GM19099 (cell line): ENCODE data around the gene SMIM12.

Experiments used
- POLR2A ChIP-seq: IDR thresholded peaks from 3 replicates; pipeline ENCODE4 v1.6.1; 2011; ENCODE audit warnings: low read depth; ENCODE audit not compliant: insufficient read length; ENCODE audit errors: extremely low read depth

Gene SMIM12, protein sequence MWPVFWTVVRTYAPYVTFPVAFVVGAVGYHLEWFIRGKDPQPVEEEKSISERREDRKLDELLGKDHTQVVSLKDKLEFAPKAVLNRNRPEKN

DNA sequence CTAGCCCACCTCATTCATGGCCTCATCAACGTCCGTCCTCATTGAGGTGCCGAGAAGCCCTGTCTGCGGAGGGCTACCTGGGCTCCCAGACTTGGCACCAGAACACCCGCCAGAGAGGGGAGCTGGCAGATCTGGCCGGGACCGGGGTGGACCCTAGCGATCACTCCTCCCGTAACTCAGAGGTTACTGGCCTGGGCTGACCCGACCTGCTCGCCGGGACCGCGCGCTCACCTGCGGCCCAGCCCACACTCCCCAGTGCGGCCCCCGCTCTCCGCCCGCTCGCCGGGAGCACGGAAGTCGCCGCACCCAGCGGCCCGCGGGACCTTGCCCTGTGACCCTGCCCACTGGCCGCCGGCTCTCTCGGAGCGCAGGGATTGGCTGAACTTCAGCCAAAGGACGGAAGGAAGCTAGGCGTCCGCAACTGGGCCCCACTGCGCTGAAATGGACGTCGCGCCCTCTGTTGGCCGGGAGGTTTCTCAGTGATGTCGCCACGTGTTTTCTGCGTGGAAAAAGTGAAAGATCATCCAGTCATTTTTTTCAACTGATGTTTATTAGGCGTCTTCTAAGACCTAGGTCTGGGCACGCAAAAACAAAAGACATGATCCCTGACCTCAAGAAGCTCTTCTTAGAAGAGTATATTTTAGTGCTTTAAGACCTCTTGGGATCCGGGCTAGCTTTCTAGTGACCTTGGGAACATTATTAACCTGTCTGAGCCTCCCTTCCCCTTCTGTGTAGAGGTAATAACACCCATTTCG is at the start of gene SMIM12:
Gene SMIM12 (minus strand): TSS at position 304 of the 755 bp plus-strand sequence. CDS start 3,772 bp downstream, outside the sequence.
- TF ChIP-seq POLR2A: peak; percentile 98

DNA sequence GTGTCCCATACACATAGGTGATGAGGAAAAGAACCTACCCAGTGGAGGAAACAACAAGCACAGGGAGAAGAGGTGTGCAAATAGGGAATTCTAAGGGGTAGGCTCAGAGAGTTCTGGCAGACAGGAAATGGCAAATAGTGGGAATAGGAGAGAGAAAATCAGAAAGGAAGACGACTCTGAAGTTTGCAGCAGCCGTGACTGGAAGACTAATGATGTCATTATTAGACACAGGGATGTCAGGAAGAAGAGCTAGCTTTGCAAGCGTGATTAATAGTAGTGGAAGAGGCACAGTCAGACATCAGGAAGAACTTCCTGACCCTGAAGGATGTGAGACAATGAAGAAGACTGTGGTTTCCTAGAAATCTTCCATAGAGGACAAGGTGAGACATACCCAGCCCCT is 48.8 kb upstream of the SMIM12 start:
- no peak for TF ChIP-seq POLR2A

DNA sequence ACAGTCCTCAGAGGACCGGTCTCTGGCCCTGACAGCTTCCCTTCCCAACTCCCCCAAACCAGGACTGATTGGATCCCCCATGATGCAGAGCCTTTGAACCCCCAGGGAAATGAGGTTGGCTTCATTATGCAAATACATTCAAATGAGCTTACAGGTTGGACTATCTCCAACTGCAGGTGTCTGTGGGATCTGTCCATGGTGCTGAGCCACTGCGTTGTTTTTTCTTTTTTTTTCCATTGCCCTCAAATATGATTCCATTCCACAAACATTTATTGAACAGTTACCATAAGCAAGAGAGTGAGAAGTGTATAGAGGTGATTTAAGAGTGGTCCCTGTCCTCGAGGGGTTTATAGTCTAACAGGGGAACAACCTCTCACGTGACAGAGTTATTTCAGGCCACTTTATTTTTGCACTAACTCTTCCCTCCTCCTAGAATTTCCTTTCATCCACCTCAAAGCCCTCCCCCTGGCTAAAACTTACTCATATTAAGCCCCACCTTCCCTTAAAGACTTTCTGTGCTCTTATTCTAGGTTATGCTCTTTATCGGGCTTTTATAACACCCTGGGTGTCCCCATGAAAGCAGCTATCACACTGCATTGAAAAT is 48.0 kb upstream of the SMIM12 start:
- no peak for TF ChIP-seq POLR2A

DNA sequence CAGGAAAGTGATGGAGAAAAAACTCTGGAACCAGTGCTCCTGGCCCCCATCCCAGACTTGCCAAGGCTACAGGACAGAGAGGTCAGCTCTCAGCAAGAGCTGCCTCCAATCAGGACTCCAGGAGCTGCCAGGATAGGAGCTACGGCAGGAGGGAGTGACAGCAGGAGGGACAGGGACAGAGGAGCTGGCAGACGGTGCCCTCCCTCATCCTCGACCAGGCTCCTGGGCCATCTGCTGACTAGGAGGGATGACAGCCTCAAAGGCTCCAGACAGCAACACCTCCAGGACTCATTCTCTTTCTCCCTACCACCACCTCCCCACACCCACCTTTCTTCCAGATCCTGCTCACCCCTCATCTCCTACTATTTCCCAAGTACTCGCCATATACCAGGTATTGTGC is 47.2 kb upstream of the SMIM12 start:
- TF ChIP-seq POLR2A: no peak

DNA sequence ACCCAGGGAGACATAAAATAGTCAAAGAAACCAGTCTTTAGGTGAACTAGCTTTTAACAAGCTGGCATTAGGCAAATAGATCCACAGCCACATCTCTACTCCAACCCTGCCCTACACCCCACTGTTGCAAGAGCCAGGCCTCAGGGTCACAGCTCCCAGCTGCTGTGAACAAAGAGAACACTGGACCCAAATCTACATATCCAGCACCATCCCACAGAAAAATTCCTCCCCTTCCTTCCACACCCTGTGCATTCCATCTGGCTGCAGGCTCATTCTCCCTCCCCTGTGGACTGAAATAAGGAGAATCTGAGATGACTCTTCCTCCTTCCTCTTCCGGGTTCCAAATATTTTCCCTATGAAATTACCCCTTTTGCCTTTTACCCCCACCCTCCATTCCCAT is 46.7 kb upstream of the SMIM12 start:
- TF ChIP-seq POLR2A: no peak

DNA sequence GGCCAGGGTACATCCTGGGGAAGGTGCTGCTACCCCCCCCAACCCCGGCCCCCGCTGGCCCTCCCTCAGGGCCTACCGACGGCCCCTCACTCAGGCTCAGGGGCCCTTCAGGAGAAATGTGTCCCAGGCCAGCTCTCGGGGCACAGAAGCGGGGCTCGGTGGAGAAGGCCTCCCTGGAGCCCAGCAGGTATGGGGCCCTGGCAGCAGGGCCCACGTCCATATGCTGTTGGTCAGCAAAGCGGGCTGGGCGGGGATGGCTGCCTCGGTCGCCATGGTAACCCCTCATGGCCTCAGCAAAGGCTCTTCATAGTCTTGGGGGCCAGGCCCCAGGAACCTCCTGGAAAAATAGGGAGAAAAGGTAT is 45.5 kb upstream of the SMIM12 start:
- no peak for TF ChIP-seq POLR2A

DNA sequence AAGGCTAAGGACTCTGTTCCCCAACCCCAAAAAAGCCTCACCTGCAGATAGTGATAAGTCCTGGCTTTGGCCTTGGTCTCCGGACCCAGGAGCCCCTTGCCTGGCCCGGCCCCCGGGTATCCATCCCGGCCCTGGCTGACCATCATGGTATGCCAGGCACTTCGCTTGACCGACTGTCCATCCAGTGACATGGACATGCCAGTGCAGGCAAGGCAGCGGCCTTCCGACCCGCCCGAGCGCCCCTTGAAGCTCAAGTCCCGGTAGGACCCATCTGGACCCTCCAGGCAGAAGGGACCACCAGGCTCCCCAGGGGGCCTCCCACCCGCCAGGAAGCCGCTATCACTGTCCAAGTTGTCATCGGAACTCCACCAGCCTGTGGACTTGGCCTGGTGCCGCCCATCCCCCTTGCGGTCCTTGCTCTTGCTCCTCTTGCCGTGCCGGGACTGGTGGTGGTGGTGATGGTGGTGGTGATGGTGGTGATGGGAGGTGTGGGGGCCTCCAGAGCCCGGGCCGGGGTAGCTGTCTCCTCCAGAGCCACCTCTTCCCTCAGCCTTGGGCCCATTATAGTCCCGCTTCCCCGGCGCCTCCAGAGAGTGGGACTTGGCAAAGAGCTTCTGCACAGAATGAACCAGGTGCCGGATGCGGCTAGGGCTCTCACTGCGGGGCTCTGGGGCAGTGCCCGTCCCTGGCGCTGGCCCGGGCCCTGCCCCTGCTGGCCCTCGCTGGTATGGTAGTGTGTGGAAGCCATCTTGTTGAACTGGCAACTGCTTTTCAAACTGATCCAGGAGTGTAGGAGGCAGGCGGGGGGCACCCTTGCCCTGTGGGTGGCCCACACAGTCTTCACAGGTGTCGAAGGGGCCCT is 44.9 kb upstream of the SMIM12 start:
- TF ChIP-seq POLR2A: no peak

DNA sequence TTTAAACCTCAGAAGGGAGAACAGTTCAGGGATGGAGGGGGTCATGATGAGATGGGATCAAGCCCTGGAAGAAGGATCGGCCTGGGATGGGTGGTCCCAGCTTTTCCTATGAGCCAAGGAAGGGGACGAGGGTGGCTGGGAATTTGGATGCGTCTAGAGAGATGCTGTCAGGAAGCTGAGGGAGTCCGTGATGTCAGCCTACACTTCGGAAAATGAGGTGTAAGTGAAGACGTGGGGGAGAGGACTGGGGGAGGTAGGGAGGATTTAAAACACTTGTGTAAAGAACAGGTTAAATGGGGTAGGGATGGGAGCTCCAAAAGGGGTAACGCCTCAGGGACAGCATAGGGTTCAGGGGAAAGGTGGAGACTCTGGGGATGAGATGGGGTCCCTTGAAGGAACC is 42.4 kb upstream of the SMIM12 start:
- TF ChIP-seq POLR2A: no peak

DNA sequence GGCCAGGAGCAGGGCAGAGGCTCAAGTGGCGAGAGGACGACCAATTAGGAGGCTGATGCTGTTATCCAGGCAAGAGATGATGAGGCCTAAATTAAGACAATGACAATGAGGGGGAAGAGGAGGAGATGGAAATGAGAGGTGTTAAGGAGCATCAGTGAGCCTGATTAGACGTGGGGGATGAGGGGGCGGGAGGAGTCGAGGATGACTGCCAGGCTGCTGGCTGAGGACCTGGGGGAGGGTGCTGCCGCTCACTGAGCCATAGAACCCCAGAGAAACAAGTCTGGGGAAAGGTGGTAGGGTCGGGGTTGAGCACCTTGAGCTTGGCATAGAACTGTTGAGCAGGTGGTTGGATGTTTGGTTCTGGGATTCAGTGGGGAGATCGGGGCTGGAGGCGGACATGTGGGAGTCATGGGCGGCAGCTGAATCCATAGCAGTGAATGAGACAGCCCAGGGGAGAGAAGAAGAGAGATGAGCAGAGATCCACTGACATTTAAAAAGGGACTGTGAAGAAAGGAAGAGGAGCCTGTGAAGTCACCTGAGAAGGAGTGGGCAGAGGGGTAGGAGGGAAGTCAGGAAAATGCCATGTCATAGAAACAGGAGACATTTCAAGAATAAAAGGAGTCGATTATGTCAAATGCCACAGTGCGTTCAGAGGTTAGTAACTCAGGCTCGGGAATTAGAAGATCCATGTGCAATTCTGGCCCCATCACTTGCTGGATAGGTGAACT is 41.4 kb upstream of the SMIM12 start:
- TF ChIP-seq POLR2A: no peak

DNA sequence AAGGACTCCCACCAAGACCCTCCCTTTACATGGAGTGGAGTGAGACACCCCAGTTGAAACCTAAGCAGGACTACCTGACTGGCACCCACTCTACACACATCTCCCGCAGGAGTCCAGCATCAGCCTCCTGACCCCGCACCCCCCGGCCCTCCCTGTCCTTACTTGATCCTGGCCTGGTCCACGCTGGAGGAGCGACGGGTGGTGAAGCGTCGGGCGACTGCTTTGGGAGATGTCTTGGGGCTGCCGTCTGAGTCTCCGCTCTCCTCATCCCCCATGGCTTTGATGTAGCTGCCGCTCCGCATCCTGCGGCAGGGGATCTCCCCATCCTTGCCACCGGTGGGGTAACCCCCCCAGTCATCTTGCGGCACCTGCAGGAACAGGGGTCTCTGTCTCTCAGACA is 40.4 kb upstream of the SMIM12 start:
- TF ChIP-seq POLR2A: no peak

DNA sequence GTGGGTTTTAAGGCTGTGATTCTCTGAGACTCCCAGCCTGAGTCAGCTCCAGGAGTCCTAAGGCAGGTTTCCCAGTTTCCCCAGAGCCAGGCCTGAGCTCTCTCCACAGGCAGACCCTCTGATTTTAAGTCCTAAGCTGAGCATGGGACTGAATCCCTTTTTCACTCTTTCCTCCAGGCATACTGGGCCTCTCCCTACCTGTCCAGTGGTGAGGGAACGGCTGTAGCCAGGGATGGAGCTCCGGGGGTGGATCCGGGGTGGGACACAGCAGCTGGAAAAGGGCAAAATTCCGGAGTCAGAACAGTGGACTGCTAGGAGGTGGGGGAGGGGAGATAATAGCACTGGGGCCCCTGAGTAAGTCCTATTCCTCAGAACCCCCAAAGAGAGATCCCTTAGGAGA is 39.9 kb upstream of the SMIM12 start:
- TF ChIP-seq POLR2A: no peak

DNA sequence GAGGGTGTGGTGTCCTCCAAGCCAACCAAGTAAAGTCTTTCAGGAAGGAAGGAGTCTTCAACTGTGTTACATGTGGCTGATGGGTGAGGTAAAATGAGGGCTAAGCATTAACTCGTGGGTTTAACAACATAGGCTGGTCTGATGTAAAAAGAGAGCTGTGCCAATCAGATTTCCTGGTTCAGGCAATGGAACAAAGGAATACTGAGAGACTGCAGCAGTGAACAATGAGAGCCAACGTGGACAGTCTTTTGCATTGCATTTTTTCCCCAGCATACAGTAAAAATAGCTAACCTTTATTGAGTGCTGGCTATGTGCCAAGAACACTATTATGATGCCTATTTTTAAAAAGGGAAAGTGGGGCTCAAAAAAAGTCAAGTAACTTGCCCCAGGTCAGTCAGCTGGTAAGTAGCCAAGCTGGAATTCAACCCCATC is 38.8 kb upstream of the SMIM12 start:
- TF ChIP-seq POLR2A: no peak

DNA sequence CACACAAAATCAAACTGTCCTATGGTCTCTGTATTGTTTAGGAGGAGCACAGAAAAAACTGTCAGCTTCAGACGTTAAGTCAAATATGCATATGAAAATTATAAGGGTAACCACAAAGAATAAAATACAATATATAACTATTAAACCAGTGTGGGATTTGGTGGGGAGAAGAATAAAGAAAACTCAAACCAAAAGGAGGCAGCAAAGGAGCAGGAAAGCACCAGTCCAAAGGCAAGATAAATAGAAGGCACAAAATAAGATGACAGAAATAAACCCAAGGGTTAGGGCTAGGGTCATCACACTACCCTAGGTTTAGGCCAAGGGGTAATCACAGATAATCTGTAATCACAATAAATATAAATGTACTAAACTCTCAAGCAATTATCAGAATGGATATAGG is 37.1 kb upstream of the SMIM12 start:
- TF ChIP-seq POLR2A: no peak

DNA sequence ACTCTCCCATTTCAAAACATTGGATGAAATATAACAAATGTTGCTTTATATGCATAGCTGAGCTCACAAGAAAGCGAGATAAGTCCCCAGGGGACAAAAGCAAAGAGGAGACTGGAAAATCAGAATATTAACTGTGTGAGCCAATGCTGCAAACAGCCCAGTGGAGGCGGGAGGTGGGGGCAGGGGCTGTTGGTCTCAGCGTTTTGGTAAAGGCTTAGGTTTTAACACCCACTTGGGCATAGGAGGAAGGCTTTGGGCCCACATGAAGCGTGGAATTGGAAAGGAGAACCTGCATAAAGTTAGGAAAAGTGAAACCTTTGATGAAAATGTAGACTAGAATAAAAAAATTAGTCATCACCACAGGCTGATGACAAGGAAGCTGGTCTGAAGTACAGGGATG is 30.2 kb upstream of the SMIM12 start:
- TF ChIP-seq POLR2A: no peak

DNA sequence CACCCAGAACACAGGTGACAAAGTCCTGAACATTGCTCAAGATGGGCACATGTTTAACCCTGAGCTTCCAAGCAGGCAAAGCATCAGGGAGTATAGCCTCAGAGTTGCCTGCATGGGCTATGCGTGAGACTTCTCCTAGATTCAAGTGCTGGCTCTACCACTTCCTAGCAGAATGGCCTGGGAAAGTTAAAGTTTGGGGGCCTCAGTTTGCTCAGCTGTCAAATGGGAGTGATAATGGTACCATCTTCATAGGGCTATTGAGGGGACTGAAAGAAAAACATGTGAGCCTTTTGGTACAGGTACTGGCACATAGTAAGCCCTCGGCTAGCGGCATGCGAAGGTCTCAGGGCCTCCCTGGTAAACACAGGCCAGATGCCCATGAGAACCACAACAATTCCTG is 28.0 kb upstream of the SMIM12 start:
- no peak for TF ChIP-seq POLR2A
